ENCODE data around the gene SSBP2. TPM values are rescaled to one million over a fixed set of nuclear protein-coding genes. Genes with fewer than 3 reads are reported as not detected.

SSBP2 gene
- total and polyA plus RNA-seq, 2 of the 8 experiments (the other 6 are each of a cell fraction or from before 2014, with no cell fraction given), result 21.5 to 36.2 TPM

DNA sequence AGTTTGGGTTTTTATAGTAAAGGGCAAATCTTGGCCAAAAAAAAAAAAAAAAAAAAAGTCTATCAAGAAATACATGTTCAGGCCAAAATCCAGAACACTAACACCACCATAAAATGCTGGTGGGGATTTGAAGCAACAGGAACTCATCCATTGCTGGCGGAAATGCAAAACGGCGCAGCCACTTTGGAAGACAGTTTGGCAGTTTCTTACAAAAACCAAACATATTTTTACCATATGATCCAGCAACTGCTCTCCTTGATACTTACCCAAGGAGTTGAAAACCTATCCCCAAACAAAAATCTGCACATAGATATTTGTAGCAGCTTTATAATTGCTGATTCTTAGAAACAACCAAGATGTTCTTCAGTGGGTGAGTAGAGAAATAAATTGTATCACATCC is 203.9 kb downstream of the SSBP2 start (continued):
- TF ChIP-seq, protein P1, sequence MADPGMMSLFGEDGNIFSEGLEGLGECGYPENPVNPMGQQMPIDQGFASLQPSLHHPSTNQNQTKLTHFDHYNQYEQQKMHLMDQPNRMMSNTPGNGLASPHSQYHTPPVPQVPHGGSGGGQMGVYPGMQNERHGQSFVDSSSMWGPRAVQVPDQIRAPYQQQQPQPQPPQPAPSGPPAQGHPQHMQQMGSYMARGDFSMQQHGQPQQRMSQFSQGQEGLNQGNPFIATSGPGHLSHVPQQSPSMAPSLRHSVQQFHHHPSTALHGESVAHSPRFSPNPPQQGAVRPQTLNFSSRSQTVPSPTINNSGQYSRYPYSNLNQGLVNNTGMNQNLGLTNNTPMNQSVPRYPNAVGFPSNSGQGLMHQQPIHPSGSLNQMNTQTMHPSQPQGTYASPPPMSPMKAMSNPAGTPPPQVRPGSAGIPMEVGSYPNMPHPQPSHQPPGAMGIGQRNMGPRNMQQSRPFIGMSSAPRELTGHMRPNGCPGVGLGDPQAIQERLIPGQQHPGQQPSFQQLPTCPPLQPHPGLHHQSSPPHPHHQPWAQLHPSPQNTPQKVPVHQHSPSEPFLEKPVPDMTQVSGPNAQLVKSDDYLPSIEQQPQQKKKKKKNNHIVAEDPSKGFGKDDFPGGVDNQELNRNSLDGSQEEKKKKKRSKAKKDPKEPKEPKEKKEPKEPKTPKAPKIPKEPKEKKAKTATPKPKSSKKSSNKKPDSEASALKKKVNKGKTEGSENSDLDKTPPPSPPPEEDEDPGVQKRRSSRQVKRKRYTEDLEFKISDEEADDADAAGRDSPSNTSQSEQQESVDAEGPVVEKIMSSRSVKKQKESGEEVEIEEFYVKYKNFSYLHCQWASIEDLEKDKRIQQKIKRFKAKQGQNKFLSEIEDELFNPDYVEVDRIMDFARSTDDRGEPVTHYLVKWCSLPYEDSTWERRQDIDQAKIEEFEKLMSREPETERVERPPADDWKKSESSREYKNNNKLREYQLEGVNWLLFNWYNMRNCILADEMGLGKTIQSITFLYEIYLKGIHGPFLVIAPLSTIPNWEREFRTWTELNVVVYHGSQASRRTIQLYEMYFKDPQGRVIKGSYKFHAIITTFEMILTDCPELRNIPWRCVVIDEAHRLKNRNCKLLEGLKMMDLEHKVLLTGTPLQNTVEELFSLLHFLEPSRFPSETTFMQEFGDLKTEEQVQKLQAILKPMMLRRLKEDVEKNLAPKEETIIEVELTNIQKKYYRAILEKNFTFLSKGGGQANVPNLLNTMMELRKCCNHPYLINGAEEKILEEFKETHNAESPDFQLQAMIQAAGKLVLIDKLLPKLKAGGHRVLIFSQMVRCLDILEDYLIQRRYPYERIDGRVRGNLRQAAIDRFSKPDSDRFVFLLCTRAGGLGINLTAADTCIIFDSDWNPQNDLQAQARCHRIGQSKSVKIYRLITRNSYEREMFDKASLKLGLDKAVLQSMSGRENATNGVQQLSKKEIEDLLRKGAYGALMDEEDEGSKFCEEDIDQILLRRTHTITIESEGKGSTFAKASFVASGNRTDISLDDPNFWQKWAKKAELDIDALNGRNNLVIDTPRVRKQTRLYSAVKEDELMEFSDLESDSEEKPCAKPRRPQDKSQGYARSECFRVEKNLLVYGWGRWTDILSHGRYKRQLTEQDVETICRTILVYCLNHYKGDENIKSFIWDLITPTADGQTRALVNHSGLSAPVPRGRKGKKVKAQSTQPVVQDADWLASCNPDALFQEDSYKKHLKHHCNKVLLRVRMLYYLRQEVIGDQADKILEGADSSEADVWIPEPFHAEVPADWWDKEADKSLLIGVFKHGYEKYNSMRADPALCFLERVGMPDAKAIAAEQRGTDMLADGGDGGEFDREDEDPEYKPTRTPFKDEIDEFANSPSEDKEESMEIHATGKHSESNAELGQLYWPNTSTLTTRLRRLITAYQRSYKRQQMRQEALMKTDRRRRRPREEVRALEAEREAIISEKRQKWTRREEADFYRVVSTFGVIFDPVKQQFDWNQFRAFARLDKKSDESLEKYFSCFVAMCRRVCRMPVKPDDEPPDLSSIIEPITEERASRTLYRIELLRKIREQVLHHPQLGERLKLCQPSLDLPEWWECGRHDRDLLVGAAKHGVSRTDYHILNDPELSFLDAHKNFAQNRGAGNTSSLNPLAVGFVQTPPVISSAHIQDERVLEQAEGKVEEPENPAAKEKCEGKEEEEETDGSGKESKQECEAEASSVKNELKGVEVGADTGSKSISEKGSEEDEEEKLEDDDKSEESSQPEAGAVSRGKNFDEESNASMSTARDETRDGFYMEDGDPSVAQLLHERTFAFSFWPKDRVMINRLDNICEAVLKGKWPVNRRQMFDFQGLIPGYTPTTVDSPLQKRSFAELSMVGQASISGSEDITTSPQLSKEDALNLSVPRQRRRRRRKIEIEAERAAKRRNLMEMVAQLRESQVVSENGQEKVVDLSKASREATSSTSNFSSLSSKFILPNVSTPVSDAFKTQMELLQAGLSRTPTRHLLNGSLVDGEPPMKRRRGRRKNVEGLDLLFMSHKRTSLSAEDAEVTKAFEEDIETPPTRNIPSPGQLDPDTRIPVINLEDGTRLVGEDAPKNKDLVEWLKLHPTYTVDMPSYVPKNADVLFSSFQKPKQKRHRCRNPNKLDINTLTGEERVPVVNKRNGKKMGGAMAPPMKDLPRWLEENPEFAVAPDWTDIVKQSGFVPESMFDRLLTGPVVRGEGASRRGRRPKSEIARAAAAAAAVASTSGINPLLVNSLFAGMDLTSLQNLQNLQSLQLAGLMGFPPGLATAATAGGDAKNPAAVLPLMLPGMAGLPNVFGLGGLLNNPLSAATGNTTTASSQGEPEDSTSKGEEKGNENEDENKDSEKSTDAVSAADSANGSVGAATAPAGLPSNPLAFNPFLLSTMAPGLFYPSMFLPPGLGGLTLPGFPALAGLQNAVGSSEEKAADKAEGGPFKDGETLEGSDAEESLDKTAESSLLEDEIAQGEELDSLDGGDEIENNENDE (IDR thresholded peaks at IDR 0.05; ENCODE audit: insufficient replicate concordance, low read length), result no peak
- TF ChIP-seq GABPA (IDR thresholded peaks at IDR 0.05; ENCODE audit: borderline replicate concordance, insufficient read depth, low read length) (no peak), KDM5A (IDR thresholded peaks at IDR 0.05; ENCODE audit: low read length) (no peak)
